NCI-H2107 (cell line): ENCODE results near the gene POLA1.

Experiments used
- DNase-seq: peaks from one replicate; lab custom pipeline; 2025; lab: John Stamatoyannopoulos, UW

The POLA1 gene

DNA sequence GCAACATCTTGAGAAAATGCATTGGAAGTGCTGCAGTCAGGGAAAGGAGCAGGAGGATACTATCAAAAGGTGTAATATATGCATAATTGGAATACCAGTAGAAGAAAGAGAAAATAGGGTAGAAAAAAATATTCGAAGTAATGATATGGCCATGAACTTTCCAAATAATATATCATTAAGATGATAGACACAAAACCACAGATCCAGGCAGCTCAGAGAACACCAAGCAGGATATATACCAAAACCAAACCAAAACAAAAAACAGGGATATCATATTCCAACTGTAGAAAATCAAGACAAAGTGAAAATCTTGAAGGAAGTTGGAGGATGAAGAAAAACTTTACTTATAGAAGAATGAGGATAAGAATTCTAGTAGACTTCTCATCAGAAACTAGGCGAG is 9.7 kb upstream of the POLA1 start:
- no peak for DNase-seq

DNA sequence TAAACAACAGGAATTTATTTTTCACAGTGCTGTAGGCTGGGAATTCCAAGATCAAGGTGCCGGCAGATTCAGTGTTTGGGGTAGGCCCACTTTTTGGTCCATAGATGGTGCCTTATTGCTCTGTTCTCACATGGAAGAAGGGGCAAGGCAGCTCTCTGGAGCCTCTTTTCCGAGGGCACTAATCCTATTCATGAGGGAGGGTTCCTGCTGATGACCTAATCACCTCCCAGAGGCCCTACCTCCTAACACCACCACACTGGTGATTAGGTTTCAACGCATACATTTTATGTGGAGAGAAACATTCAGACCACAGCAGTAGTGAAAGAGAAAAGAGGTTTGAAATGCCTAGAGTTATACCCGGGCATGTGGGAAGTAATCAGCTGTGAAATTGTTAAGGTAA is 1.4 kb upstream of the POLA1 start:
- DNase-seq = no peak

DNA sequence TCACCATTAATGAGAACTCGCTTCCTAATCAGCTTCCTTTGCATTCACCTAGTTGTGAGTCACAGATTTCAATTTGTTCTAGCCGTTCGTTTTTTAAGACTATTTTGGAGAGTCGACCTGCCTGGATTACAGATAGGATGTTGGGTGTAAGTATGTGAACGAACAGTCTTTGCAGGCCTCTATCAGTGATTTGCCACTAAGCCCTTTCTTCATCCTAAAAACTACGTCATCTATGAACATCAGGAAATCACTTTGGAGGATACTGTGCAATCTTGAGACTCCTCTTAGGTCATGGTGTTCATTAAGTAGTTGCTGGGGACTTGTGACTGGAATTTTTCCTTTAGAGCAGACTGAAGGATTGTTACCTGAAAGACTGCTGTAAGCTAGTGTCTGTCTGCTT is 1.1 kb downstream of the POLA1 start:
- DNase-seq = no peak

DNA sequence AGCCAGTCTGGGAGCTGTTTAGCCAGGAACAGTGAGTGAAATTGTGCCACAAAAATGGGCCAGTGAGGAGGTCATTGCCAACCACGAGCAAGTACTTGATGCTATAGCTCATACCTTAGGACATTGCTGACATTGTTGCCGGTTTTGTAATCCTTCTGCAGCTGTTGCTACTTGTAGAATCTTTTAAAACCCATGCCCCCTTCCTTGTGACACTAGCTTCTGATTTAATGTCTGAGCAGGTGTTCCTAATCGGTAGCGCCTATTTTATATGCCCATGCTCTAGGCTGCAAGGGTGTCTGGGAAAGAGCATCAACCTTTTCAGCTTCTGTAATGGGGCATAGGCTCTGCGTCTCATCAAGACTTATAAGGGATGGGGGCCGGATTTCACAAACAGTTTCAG is 2.6 kb downstream of the POLA1 start:
- DNase-seq = no peak

DNA sequence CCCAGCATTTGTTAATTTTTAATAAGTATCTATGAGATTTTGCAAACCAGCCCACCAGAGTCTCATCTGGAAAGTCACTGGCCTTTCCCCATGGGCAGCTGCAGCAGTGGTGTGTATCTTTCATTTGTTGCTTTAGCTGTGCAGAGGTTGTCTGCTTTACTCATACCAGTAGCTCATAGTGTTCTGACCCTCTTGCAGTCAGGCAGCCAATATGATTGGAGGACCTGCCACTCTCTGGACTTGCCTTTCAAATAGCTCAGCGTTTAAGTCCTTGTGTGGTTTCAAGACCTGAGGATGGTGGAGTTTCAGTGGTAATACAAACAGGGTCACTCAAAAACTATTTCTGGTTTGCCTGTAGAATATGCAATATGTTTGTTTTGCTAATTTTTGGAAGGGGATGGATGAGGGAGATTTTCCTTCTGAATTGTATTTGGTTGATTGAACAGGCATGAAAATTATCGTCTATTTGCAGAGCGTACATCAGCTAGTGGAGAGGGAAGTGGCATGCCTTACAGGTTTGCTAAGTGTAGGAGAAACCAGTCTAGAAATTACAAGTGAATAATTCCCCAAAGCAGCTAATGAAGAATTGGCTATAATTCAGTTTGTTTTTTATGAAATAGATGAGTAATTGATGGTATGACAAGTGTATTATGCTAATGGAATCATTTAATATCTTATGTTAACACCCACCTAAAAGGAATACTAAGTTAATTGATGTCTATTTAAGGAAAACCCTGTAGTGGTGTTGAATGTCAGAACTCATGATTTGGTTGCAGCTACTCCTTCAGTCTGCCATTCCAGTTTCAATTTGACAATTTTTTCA is 8.9 kb downstream of the POLA1 start:
- DNase-seq = no peak

DNA sequence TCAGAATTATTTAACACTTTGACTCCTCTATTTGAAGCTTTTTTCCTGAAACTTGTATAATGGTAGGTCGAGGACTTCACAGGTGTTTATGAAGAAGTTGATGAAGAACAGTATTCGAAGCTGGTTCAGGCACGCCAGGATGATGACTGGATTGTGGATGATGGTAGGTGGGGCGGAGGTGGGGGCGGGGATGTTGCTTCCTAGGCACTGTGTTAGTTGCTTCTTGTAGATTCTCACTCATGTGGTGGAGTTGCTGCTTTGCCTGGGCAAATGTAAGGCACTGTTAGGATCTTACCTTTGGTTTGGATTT is 9.4 kb downstream of the POLA1 start:
- no peak for DNase-seq

DNA sequence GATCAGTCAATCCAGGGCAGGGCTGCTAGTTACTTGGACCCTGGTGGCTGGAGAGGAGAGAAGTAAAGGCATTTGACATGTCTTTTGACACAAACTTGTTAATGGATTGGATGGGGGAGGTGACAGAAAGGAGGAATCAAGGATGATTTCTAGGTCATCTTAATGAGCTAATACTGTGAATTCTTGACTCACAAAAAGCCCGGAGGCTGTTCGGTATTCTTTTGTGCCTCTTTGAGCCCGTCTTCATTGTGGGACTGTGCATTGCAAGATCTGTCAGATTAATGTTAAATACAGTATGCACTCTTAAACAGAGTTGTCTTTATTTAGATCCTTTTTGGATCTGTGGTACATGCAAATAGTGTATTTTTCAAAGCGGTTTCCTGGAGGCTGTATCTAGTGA is 25.1 kb downstream of the POLA1 start:
- no peak for DNase-seq

DNA sequence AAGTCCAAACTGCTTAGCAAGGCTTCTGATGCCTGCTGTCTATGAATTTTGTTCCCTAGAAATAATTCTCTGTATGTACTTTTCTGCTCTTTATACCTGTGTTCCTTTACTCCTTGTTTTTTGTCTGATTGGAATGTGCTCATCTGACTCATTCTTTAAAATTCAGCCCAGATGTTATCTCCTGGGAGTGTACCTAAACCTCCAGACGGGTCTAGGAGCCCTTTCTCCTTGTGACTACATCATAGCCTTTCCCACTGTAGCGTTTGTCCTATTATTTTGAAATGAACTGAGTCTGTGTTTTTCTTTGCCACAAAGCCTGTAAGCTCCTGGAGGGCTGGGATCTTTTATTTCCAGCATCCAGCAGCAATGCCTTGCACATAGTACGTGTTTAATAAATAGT is 26.3 kb downstream of the POLA1 start:
- DNase-seq = no peak

DNA sequence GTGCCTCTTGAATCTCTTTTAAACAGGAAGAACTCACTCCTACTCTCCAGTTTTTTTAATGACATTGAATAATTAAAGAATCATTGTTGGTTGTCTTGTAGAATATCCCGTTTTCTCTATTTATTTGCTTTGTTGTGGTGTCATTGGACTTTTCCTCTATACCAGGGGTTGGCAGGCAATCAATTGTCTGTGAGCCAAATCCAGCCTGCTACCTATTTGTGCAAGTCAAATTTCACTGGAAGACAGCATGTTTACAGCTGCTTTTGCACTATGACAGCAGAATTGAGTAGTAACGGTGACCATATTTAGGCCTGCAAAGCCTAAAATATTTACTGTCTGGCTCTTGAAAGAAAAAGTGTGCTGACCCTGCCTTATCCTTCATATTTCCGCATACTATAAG is 34.8 kb downstream of the POLA1 start:
- DNase-seq = no peak

DNA sequence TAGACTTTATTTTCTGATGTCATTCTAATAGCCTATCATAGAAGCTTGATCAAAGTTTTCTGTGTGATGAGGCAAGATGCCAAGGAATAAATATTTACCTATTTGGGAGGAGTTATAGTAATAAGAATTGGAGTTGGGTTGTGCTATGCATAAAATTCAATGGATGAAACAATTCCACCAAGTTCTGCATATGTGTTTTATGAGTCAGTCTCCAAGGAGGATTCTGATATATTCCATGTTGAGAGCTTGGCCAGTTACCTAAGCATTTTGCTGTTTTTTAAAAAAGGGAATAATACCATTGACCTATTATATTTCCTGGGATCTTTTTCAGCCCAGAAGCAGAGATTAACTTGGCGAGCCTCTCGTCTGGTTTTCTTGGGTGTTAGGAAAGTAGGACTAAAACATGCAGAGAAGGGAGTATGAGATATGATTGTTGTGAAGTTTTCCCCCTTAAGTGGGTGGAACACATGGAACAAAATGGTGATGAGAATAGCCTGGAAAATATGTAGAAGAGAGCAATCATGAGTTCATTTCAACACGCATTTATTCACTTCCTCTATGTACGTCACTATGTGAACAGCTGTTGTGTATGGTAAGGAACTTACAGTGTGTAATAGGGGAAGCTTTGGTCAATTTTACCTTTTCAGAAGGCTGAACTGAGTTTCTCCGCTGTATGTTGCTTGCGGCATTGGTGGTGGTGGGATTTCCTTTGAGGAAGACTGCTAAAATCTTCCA is 39.2 kb downstream of the POLA1 start:
- DNase-seq = no peak

DNA sequence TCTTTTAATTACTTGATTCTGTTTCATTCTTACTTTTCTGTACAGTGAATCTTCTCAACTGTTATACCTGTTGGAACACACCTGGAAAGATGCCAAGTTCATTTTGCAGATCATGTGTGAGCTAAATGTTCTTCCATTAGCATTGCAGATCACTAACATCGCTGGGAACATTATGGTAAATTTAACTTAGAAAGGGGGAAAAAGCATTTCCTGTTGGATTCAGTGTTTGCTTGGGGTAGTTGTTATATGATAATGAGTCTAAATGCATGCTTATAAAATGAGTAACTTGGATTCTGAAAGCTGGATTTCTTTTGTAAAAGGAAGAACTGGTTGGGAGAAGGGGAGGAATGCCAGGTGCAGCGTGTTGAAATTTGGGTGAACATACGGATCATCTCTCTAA is 47.6 kb downstream of the POLA1 start:
- no peak for DNase-seq

DNA sequence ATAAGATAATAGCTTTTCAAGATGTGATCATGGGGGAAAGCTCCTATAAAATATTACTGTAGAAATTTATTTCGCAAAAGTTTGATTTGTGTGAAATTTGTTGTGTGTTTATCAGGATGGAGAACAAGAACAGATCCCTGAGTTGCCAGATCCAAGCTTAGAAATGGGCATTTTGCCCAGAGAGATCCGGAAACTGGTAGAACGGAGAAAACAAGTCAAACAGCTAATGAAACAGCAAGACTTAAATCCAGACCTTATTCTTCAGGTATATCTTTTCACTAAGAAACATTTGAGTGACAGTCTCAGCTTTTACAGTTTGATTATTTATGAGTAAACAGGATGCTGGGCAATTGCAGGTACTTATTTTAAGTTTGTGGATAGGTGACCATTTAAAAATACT is 54.5 kb downstream of the POLA1 start:
- DNase-seq = no peak

DNA sequence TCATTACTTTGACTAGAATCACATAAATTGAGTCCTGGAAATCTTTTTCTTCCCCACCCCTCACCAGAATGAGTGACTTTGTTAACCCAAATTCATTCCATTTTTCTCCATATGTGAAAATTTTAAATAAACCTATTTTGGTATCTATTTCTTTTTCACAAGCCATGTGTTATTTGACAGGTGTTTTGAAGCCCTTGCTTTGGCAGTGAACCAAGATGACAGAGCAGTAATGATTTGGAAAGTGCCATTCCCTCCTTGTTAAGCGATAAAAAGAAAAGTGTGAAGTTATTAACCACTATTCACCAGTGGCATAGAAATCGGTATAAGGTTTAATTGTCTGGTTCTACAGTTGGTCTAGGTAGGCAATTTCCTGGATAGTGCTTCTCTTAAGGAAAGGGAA is 66.1 kb downstream of the POLA1 start:
- DNase-seq = no peak

DNA sequence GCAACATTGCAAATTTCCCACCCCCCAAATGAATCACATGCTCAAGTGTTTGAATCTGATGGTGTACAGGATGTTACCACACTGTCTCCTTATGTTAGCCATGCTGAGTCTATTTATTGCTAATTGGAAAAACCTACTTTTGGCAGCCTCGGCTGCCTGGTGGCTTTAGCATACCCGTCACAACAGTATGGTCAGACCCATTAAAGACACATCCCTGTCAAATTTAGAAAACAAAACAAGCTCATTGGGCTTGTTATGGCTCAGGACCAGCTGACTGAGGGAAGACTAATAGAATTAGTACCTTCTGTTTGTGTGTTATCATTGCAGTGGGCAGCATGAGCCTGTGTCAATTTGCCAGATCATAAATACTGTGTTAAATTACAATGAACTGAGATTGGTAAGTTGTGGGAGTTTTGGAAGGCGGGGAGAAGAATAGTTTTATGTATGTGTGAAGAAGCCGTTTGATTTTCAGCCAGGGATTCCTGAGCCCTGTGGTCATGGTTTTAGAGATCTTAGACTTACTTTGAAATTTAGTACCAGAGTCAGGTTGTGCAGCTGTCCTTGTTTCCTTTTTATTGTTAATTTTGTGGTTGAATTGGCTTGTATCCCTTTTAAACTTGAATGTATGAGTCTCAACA is 66.8 kb downstream of the POLA1 start:
- no peak for DNase-seq

DNA sequence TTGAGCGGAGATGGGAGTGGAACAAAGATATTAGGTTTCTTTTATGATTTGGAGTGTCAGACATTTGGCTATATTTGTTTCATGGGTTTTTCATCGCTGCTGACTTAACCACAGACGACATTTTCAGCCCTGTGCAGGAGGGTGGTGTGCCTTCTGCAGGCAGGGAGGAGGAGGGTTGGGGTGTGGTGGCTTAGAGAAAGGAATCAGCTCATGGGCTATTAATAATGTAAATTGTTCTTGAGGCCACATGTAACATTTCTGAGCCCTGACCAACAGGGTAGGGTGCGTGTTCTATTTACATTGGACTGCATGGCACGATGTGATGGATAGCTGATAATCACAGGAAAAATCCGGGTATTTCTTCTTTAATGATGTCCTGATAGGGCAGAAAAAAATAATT is 67.6 kb downstream of the POLA1 start:
- no peak for DNase-seq

DNA sequence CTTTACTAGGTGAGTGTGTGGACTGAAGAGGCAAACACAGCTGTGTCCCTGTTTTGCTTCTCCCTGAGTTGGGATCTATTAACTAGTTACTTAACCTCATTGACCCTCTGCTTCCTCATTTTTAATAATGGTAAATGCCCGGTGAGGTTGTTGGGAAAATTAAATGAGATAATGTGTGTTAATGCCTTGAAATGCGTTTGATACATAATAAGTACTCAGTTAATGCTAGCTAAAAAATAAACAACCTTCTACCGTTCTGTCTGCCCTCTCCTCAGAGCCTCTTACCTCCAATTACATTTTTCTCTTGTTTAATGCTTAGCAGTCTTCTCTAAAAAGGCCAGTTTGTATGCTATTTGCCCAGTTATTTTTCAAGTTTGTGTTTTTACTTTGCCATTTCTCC is 70.3 kb downstream of the POLA1 start:
- no peak for DNase-seq

DNA sequence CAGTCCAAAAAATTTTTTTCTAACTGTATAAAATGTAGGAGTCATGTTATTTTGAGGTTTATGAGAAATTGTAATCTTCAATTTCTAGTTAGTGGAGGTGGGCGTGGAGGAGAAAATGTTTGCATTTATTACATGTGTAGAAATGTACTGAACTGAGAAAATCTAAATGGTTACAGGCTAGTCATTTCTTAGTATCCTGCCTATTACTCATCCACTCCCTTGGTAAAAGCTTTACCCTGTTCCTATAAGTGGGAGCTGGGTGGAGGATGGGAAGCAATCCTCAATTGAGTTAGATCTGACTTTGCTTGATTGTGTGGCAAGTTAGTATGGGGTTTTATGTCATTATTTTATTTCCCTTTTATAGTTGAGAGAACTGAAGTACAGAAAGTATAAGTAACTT is 73.8 kb downstream of the POLA1 start:
- DNase-seq = no peak

DNA sequence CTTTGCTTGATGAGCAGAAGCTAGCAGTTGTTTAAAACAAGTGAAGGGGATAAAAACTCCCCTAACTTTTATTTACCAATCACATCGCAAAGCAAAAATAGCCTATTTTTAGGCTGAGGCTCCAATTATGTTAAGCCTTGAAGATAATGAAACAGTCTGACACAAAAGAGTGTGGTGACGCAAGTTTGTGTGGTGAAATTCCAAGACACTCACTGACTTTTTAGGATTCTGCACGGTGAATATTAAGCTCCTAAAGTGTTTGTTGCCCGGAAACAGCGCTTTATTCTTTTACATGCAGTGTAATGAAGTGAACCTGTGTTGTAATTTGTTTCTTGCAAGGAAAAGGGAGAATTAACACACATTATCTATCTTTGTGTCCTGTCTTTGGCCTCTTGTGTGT is 74.8 kb downstream of the POLA1 start:
- DNase-seq = no peak

DNA sequence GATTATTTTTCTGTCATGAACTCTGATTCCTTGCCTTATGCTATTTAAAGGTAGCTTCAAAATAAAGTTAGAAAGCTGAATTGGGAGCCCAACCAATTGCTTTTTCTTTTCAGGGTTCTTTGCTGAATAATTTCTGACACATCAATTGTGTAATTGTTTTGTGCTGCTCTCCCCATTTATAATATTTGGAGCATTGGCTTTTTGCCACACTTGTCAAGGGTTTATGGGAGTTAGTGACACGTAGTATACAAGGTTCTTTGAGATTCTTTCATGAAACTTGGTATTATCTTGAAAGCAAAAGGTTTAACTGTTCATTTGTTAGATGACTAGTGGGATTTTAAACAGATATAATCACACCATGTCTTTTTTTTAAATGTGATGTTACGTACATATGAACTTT is 80.9 kb downstream of the POLA1 start:
- no peak for DNase-seq

DNA sequence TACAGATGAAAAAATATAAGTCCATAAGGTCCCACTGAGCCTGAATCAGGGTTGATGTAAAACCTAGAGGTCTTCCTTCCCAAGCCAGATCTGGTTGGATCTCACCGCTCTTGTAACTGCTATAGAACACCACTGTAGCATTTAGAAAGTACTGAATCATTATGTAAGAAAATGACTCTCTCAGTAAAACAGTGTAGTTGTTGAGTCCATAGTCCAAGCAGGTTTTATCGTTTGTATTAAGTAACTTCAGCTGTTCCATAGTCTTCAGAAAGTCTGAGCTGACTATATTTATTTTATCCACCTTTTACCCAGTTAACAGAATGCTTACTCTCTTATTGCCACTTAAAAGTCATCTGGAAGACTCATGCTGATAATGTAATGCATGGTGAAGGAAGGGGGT is 82.2 kb downstream of the POLA1 start:
- no peak for DNase-seq

DNA sequence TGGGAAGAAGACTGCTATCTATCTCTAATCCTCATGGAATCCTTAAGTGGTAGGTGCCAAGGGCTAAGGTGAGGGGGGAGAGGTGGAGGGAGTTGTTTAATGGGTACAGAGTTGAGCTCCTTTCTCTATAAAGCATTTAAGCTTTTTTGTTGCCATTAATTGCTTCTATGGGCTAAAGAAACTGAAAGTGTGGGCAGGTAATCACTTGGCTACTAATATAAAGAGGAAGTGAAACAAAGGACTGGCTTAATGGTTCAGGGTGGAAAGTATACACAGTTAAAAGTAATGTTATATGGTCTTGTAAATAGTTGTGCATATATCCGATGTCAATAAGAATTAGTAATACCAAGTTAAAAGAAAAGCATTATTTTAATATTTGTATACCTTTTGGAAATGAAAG is 83.9 kb downstream of the POLA1 start:
- no peak for DNase-seq

DNA sequence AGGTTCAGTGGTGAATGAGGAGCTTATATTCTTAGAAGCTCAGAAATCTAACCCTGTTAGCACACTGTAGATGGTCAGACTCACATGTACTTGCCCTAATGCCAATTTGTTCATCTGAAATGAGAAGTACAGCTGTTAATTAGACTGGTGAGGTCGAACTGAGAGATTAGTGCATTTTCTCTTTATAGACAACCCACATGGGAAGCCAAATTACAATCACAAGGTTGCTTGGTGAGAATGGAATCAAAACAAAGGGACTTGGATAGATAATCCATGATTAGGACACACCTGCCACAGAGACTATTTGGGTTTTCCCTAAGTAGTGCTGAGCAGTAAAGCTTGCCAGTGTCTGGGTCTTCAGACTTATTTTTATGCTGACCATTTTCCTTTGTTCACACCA is 88.3 kb downstream of the POLA1 start:
- no peak for DNase-seq

DNA sequence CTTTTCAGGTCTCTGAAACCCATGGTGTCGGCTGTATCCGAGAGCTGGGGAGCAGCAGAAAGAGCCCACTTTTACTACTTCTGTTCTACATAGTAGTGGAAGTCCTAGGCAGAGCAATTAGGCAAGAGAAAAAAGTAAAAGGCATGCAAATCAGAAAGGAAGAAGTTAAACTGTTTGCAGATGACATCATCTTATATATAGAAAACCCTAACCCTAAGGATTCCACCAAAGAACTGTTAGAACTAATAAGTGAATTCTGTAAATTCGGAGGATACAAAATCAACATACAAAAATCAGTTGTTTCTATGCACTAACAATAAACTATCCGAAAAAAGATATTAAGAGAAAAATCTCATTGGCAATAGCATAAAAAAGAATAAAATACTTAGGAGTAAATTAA is 95.3 kb downstream of the POLA1 start:
- no peak for DNase-seq

DNA sequence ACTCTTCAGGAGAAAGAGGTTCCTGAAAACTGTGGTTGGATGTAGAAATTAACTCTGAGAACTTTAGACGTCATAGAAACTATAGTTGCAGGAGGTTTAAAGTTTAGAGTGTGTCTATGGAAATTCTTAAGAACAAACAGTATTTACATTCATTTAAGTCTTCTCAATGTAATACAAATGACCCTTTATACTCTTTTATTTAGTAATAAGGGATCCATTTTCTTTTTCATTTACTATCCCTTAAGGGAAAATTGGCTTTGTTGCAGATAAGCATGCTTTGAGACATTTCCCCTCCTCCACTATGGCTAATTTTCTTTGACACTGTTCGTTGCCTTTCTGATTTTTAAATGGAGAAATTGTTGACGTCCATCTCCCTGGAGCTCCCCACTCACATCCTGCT is 96.4 kb downstream of the POLA1 start:
- DNase-seq = no peak
